Gastroesophageal sphincter (tissue), 4 donors: Measurements from ENCODE around the gene AFG3L2. TPM values are rescaled to one million over a fixed set of nuclear protein-coding genes. Genes with fewer than 3 reads are reported as not detected.

ENCODE experiments used
- ATAC-seq: fragments of 150-250 bp; one replicate; pipeline ENCODE4 v1.9.1; 2016; ENCODE audit warnings: mild to moderate bottlenecking, moderate library complexity
- H3K27ac ChIP-seq, 4 donors: fragments of 200-600 bp; sonication (generic) in 3 of 4; 1 replicate in 3 of 4; 2 replicates in 1 of 4; pipeline ENCODE4 v1.5.1; 2016 to 2019
- H3K27me3 ChIP-seq: fragments of 200-600 bp; sonication (generic); one replicate; pipeline ENCODE4 v1.5.1; 2019
- H3K36me3 ChIP-seq, 2 donors: fragments of 200-600 bp; sonication (generic); one replicate each; pipeline ENCODE4 v1.5.1; 2019; ENCODE audit warnings: control low read depth in 1 of 2
- H3K4me1 ChIP-seq, 3 donors: fragments of 200-600 bp; sonication (generic); 1 replicate in 2 of 3; 2 replicates in 1 of 3; pipeline ENCODE4 v1.5.1; 2016 to 2019; ENCODE audit warnings: control low read depth in 2 of 3
- H3K4me3 ChIP-seq, 2 donors: fragments of 200-600 bp; sonication (generic); one replicate each; pipeline ENCODE4 v1.5.1; 2019; ENCODE audit warnings: mild to moderate bottlenecking in 1 of 2, moderate library complexity in 1 of 2
- H3K9me3 ChIP-seq, 3 donors: fragments of 200-600 bp; sonication (generic); one replicate each; pipeline ENCODE4 v1.5.1; 2017 to 2019; ENCODE audit warnings: control low read depth in 2 of 3
- EP300 ChIP-seq: sonication (generic); formaldehyde crosslinking; IDR thresholded peaks from one replicate; pipeline ENCODE4 v1.6.1; 2017; ENCODE audit warnings: antibody characterized with exemption, mild to moderate bottlenecking
- POLR2A ChIP-seq, 2 donors: fragments of 450-650 bp; IDR thresholded peaks; one replicate each; pipeline ENCODE4 v1.6.1; 2017; ENCODE audit warnings: antibody characterized with exemption in 2 of 2, mild to moderate bottlenecking in 2 of 2, moderate library complexity in 1 of 2
- POLR2AphosphoS5 ChIP-seq: sonication (generic); formaldehyde crosslinking; IDR thresholded peaks from one replicate; pipeline ENCODE4 v1.6.1; 2017; ENCODE audit warnings: antibody characterized with exemption
- WGBS, 2 donors: methylation state at CpG; one replicate each; pipeline ENCODE4 v1.1.5; 2018; ENCODE audit warnings: low coverage in 1 of 2; 5-methylcytosine and 5-hydroxymethylcytosine counted together
- total RNA-seq, 4 donors: library from RNA; depleted of rRNA; stranded (reverse); fragments of >200 nt; gene quantifications; one replicate each; pipeline ENCODE4 v1.1.0, GENCODE V29; 2016
- TF ChIP-seq, protein P1 (sequence below), 4 experiments: fragments of 200-600 bp in 2 of 4; fragments of 450-650 bp in 2 of 4; sonication (generic) in 1 of 4; IDR thresholded peaks; one replicate each; pipeline ENCODE4 v1.5.1; 2017 to 2019; ENCODE audit warnings: antibody characterized with exemption in 4 of 4, mild to moderate bottlenecking in 2 of 4, moderate library complexity in 2 of 4

AFG3L2 gene
- total RNA-seq, 4 donors from 2014 or later = 38.4 to 52.9 (median 40.8) TPM

GRCh38 chr18:12347895-12348294, 29.1 kb downstream of the AFG3L2 start:
- no peak overlapping the region for H3K4me3 ChIP-seq
- no peaks in the 10 kb centered on the region for H3K27me3 ChIP-seq
- no peaks in the 10 kb centered on the region for H3K9me3 ChIP-seq
- peaks cover 0 to 100% of the 10 kb centered on the region in 2 donors for H3K36me3 ChIP-seq
- no peak for ATAC-seq
- no peaks in the 10 kb centered on the region for H3K4me1 ChIP-seq
- TF ChIP-seq, protein P1, sequence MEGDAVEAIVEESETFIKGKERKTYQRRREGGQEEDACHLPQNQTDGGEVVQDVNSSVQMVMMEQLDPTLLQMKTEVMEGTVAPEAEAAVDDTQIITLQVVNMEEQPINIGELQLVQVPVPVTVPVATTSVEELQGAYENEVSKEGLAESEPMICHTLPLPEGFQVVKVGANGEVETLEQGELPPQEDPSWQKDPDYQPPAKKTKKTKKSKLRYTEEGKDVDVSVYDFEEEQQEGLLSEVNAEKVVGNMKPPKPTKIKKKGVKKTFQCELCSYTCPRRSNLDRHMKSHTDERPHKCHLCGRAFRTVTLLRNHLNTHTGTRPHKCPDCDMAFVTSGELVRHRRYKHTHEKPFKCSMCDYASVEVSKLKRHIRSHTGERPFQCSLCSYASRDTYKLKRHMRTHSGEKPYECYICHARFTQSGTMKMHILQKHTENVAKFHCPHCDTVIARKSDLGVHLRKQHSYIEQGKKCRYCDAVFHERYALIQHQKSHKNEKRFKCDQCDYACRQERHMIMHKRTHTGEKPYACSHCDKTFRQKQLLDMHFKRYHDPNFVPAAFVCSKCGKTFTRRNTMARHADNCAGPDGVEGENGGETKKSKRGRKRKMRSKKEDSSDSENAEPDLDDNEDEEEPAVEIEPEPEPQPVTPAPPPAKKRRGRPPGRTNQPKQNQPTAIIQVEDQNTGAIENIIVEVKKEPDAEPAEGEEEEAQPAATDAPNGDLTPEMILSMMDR (IDR thresholded peaks at IDR 0.05) = no peak
- TF ChIP-seq POLR2A (IDR thresholded peaks at IDR 0.05) (no peak), POLR2AphosphoS5 (no peak), EP300 (no peak)
- WGBS, 2 donors = 79 to 80% methylated on average over 2 to 4 of the region's 4 CpGs
- no peak overlapping the region for H3K27ac ChIP-seq

GRCh38 chr18:12346240-12346565, 30.8 kb downstream of the AFG3L2 start:
- Histone ChIP-seq H3K9me3 (no peaks in the 10 kb centered on the region), H3K4me3 (no peak overlapping the region), H3K4me1 (no peaks in the 10 kb centered on the region), H3K27me3 (no peaks in the 10 kb centered on the region), H3K27ac (no peak overlapping the region), H3K36me3 (peaks cover 0 to 99% of the 10 kb centered on the region in 2 donors)
- TF ChIP-seq POLR2AphosphoS5 = no peak
- TF ChIP-seq, protein P1 (IDR thresholded peaks at IDR 0.05) = no peak
- TF ChIP-seq EP300 = no peak
- no peak for TF ChIP-seq POLR2A (IDR thresholded peaks at IDR 0.05)
- WGBS, 2 donors = 69 to 84% methylated on average over 5 of the region's 7 CpGs
- no peak for ATAC-seq

DNA sequence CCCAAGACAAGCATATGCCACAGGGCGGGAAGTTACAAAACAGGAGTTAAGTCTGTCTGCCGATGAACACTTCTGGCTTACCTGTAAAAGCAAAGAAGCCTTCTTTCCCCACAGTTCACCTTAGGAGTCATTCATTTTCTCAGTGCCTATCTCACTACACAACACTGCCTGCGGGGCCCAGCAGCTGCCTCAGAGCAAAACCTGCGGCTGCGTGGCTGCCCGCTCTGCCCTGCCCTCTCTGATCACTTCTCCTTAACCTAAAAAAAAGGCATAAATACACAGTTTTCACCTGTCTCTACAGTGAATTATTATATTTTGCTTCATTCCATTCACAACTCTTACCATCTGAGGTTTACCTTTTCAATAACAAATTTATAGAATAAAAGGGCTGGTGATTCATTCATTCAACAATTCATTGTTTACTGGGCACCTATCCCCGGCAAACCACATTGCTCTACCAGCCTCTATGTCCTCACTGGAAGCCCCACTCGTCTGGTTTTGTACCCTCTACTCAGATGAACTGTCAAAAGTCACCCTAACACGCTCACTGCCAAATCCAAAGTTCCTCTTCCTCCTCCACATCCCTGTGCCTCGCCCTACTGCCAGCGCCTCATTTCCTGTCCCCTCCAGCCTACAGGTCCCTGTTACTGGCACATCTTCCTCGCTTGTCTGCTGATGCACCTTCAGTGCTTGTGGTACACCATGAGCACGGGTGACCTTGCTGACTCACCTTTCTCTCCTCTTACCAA, 31.4 kb downstream of the AFG3L2 start:
- peaks cover 0 to 99% of the 10 kb centered on the region in 2 donors for H3K36me3 ChIP-seq
- TF ChIP-seq POLR2A (IDR thresholded peaks at IDR 0.05) (no peak), POLR2AphosphoS5 (no peak), EP300 (no peak)
- TF ChIP-seq, protein P1 (IDR thresholded peaks at IDR 0.05) = no peak
- WGBS, 2 donors = 83 to 90% methylated on average over 4 to 13 of the region's 13 CpGs

GRCh38 chr18:12342661-12343060, 34.4 kb downstream of the AFG3L2 start:
- Histone ChIP-seq H3K36me3 (peaks cover 0 to 99% of the 10 kb centered on the region in 2 donors), H3K27me3 (no peaks in the 10 kb centered on the region), H3K9me3 (no peaks in the 10 kb centered on the region), H3K4me3 (no peak overlapping the region), H3K27ac (no peak overlapping the region), H3K4me1 (no peaks in the 10 kb centered on the region)
- 94 to 98% methylated on average over 4 of the region's 4 CpGs for WGBS, 2 donors
- ATAC-seq = no peak
- TF ChIP-seq POLR2AphosphoS5 = no peak
- no peak for TF ChIP-seq POLR2A (IDR thresholded peaks at IDR 0.05)
- no peak for TF ChIP-seq EP300
- TF ChIP-seq, protein P1 (IDR thresholded peaks at IDR 0.05) = no peak

More for the DNA sequence above, 31.4 kb downstream of the AFG3L2 start:
- Histone ChIP-seq H3K27me3 (no peaks in the 10 kb centered on the region), H3K27ac (no peak overlapping the region), H3K4me1 (no peaks in the 10 kb centered on the region), H3K9me3 (no peaks in the 10 kb centered on the region), H3K4me3 (no peak overlapping the region)
- ATAC-seq = no peak
